K562 (cell line): ENCODE data around the gene C22orf31. TPM values are rescaled to one million over a fixed set of nuclear protein-coding genes. Genes with fewer than 3 reads are reported as not detected.

Experiments used
- ATAC-seq: fragments of 200-7000 bp; cut with Tn5 transposase; 3 replicates; pipeline ENCODE4 v1.9.1; 2020; ENCODE audit warnings: moderate library complexity
- BruUV-seq: library from RNA; stranded (reverse); fragments of 400-500 nt; replicated peaks from 2 replicates; lab custom pipeline; 2021; lab: Mats Ljungman, UMichigan
- CTCF ChIA-PET: fragments of 300-600 bp; formaldehyde crosslinking; extraction: SDS; loops from one replicate; lab custom pipeline; 2021; ENCODE audit warnings: low intra/inter-chr PET ratio; lab: Yijun Ruan, JAX
- POLR2A ChIA-PET: fragments of 300-600, 350-650 bp; sonication (Branson Sonifier 250); formaldehyde crosslinking; extraction: SDS; loops from one replicate; lab custom pipeline; 2021; ENCODE audit warnings: antibody characterized with exemption, inconsistent platforms; lab: Yijun Ruan, JAX
- DNase-seq, 4 experiments: peaks; one replicate each; pipeline versions ENCODE4 v3.0.0 to v3.0.0-alpha.2; 2011 to 2018; ENCODE audit warnings: low spot score in 3 of 4, mixed read lengths in 3 of 4; ENCODE audit errors: extremely low read depth in 1 of 4
- FAIRE-seq: peaks from 2 replicates; lab custom pipeline; 2011; peaks lifted over from hg19 to GRCh38; lab: Jason Lieb, UNC
- H2AFZ ChIP-seq: 2 replicates; pipeline ENCODE4 v1.6.0; 2011; ENCODE audit warnings: low read depth, low read length, control low read depth, inconsistent platforms
- H3K27ac ChIP-seq: fragments of 200-600 bp; 3 replicates; pipeline ENCODE4 v1.8.0; 2011; ENCODE audit warnings: low read depth, mild to moderate bottlenecking, control low read depth, inconsistent platforms, low read length, moderate library complexity, mixed read lengths; ENCODE audit errors: extremely low read depth
- H3K27me3 ChIP-seq, 2 experiments: fragments of 300-600 bp in 1 of 2; 2 replicates in 1 of 2; 3 replicates in 1 of 2; pipeline versions ENCODE4 v1.6.0 to v1.8.0; 2011; ENCODE audit warnings: inconsistent platforms in 2 of 2, low read length in 2 of 2, mild to moderate bottlenecking in 1 of 2, mixed read lengths in 1 of 2, moderate library complexity in 1 of 2; ENCODE audit not compliant: control insufficient read depth in 2 of 2, insufficient read depth in 2 of 2
- H3K36me3 ChIP-seq: fragments of 300-600 bp; 3 replicates; pipeline ENCODE4 v1.8.0; 2011; ENCODE audit warnings: mild to moderate bottlenecking, low read length, inconsistent platforms; ENCODE audit not compliant: control insufficient read depth, insufficient read depth
- H3K4me1 ChIP-seq, 2 experiments: fragments of 200-600 bp in 1 of 2; replicated peaks in 1 of 2; 2 replicates in 1 of 2; 3 replicates in 1 of 2; pipeline versions ENCODE4 v1.5.1 to v1.8.0; 2011; ENCODE audit warnings: inconsistent platforms in 2 of 2, low read length in 2 of 2, mild to moderate bottlenecking in 1 of 2, mixed read lengths in 1 of 2, moderate library complexity in 1 of 2; ENCODE audit not compliant: control insufficient read depth in 2 of 2, insufficient read depth in 2 of 2
- H3K4me2 ChIP-seq: 2 replicates; pipeline ENCODE4 v1.6.1; 2011; ENCODE audit warnings: low read length, control low read depth, inconsistent platforms, mixed read lengths; ENCODE audit not compliant: insufficient read depth
- H3K4me3 ChIP-seq: fragments of 200-600 bp; sonication (generic), shearing (Covaris generic); 2 replicates; pipeline ENCODE4 v1.5.1; 2016; ENCODE audit warnings: control low read depth, inconsistent platforms
- H3K79me2 ChIP-seq: fragments of 200-600 bp; 3 replicates; pipeline ENCODE4 v1.8.0; 2011; ENCODE audit warnings: low read length, inconsistent platforms; ENCODE audit not compliant: control insufficient read depth, insufficient read depth
- H3K9ac ChIP-seq, 2 experiments: 2 replicates each; pipeline versions ENCODE4 v1.6.0 to v1.6.1; 2011; ENCODE audit warnings: low read depth in 2 of 2, low read length in 2 of 2, control low read depth in 1 of 2, inconsistent platforms in 1 of 2, mild to moderate bottlenecking in 1 of 2, mixed read lengths in 1 of 2; ENCODE audit not compliant: insufficient read depth in 1 of 2
- H3K9me1 ChIP-seq: one replicate; pipeline ENCODE4 v1.6.0; 2011; ENCODE audit warnings: inconsistent platforms, mild to moderate bottlenecking, low read length, moderate library complexity; ENCODE audit not compliant: control insufficient read depth, insufficient read depth
- H3K9me3 ChIP-seq: replicated peaks from 2 replicates; pipeline ENCODE4 v1.5.1; 2011; ENCODE audit warnings: low read depth, low read length, inconsistent platforms; ENCODE audit not compliant: control insufficient read depth, insufficient read depth
- H4K20me1 ChIP-seq: replicated peaks from 2 replicates; pipeline ENCODE4 v1.6.1; 2011; ENCODE audit warnings: low read length, inconsistent platforms, mixed read lengths; ENCODE audit not compliant: control insufficient read depth, insufficient read depth
- ARID1B ChIP-seq: fragments of 450-650 bp; IDR thresholded peaks from 2 replicates; pipeline ENCODE4 v1.6.1; 2016; ENCODE audit warnings: antibody characterized with exemption, mild to moderate bottlenecking, inconsistent platforms
- ASH1L ChIP-seq: fragments of 450-650 bp; IDR thresholded peaks from 2 replicates; pipeline ENCODE4 v1.6.1; 2018; ENCODE audit warnings: borderline replicate concordance, mild to moderate bottlenecking, low read depth; ENCODE audit not compliant: partially characterized antibody
- BHLHE40 ChIP-seq: IDR thresholded peaks from 2 replicates; pipeline ENCODE4 v1.6.1; 2011; ENCODE audit warnings: low read length, improper control_type of control experiment
- E4F1 ChIP-seq: fragments of 250-450 bp; sonication (Bioruptor Pico); IDR thresholded peaks from 2 replicates; pipeline ENCODE4 v1.5.0; 2021; ENCODE audit warnings: mild to moderate bottlenecking, borderline replicate concordance
- ESRRB ChIP-seq: fragments of 250-450 bp; sonication (Bioruptor Pico); IDR thresholded peaks from 2 replicates; pipeline ENCODE4 v1.5.0; 2020; ENCODE audit warnings: mild to moderate bottlenecking, moderate library complexity, borderline replicate concordance
- FOXJ3 ChIP-seq: sonication (generic); formaldehyde crosslinking; IDR thresholded peaks from 2 replicates; pipeline ENCODE4 v1.4.0; 2020; ENCODE audit warnings: mild to moderate bottlenecking, missing genetic modification reagents
- JUNB ChIP-seq: fragments of 450-650 bp; formaldehyde crosslinking; conservative IDR thresholded peaks from 2 replicates; pipeline ENCODE4 v1.4.0; 2020; ENCODE audit warnings: mild to moderate bottlenecking
- KDM5B ChIP-seq: fragments of 200-600 bp; sonication (generic); IDR thresholded peaks from 2 replicates; pipeline ENCODE4 v1.6.1; 2012; ENCODE audit warnings: low read depth, mild to moderate bottlenecking, moderate library complexity, low read length, control low read depth, inconsistent platforms; ENCODE audit not compliant: insufficient replicate concordance
- MLLT1 ChIP-seq, 2 experiments: fragments of 450-650 bp; IDR thresholded peaks; 2 replicates each; pipeline ENCODE4 v1.6.1; 2016
- MTA3 ChIP-seq: fragments of 450-650 bp; formaldehyde crosslinking; IDR thresholded peaks from 2 replicates; pipeline ENCODE4 v1.6.1; 2017; ENCODE audit warnings: mild to moderate bottlenecking, borderline replicate concordance
- PHF21A ChIP-seq: fragments of 450-650 bp; IDR thresholded peaks from 2 replicates; pipeline ENCODE4 v1.6.1; 2017; ENCODE audit warnings: low read depth, borderline replicate concordance
- RAD21 ChIP-seq, 2 experiments: fragments of 250-450 bp in 1 of 2; fragments of 450-650 bp in 1 of 2; sonication (Bioruptor Pico) in 1 of 2; formaldehyde crosslinking in 1 of 2; IDR thresholded peaks in 1 of 2; conservative IDR thresholded peaks in 1 of 2; 2 replicates each; pipeline versions ENCODE4 v1.4.0 to v1.8.0; 2020 to 2022; ENCODE audit warnings: mild to moderate bottlenecking in 2 of 2, moderate library complexity in 1 of 2
- TBL1XR1 ChIP-seq, 2 experiments: IDR thresholded peaks; 2 replicates each; pipeline ENCODE4 v1.6.1; 2012; ENCODE audit warnings: improper control_type of control experiment in 2 of 2, low read length in 2 of 2, mild to moderate bottlenecking in 1 of 2
- XRCC3 ChIP-seq: fragments of 450-650 bp; IDR thresholded peaks from 2 replicates; pipeline ENCODE4 v1.6.1; 2017; ENCODE audit warnings: mild to moderate bottlenecking, moderate library complexity
- ZC3H4 ChIP-seq: sonication (generic); formaldehyde crosslinking; IDR thresholded peaks from 2 replicates; pipeline ENCODE4 v1.9.0; 2021; ENCODE audit warnings: missing genetic modification reagents, borderline replicate concordance
- WGBS: fragments of 100-300 bp; shearing (Covaris generic); methylation state at CpG from one replicate; pipeline ENCODE4 v1.1.6; 2016; ENCODE audit warnings: low coverage, mixed read lengths; ENCODE audit not compliant: insufficient coverage; ENCODE audit errors: missing lambda C conversion rate; 5-methylcytosine and 5-hydroxymethylcytosine counted together
- in situ Hi-C: fragments of 300-500 bp; cut with MboI; formaldehyde crosslinking; loops from 4 replicates; pipeline ENCODE4 v1.15.0; 2018; ENCODE audit warnings: inconsistent platforms, mixed read lengths
- intact Hi-C: fragments of 100-400 bp; cut with micrococcal nuclease; formaldehyde crosslinking; loops from 2 replicates; pipeline ENCODE4 v1.14.2; 2022
- polyA plus RNA-seq, 8 experiments: library from polyadenylated mRNA; depleted of rRNA in 4 of 8; stranded (reverse) in 5 of 8; unstranded in 3 of 8; fragments of >200 nt; fragmentation: Nextera tagmentation in 2 of 8; fragmentation: Illumina TruSeq in 1 of 8; extraction: Ambion mirVana in 2 of 8; extraction: Trizol in 1 of 8; gene quantifications; 2 replicates each; pipeline versions ENCODE4 v1.2.1 to v1.2.3, GENCODE V29; 2011 to 2014; ENCODE audit warnings: inconsistent platforms in 1 of 8, missing spikeins in 1 of 8
- total RNA-seq, 7 experiments: library from RNA; depleted of rRNA in 6 of 7; stranded (reverse); fragments of >200 nt in 6 of 7; fragmentation: Illumina TruSeq in 2 of 7; extraction: Trizol in 2 of 7; gene quantifications; 2 replicates each; pipeline versions ENCODE4 v1.2.1 to v1.2.3, GENCODE V29; 2011 to 2021; ENCODE audit warnings: low replicate concordance in 1 of 7

C22orf31 gene
- total and polyA plus RNA-seq, 9 of the 15 experiments (the other 6 are each of a cell fraction or from before 2014, with no cell fraction given) = not detected

- WGBS = 72% methylated on average over 5 of the region's 9 CpGs
- in situ Hi-C loops = loop anchor here (5.0 kb wide), 2 partner anchors 182 to 437 kb away; no protein-coding TSS in a partner anchor
- H3K36me3 ChIP-seq = 0 out of 3 replicates have a peak, but pooled peaks cover 7% of the 10 kb centered on the region
- no peaks in the 10 kb centered on the region for H3K79me2 ChIP-seq
- FAIRE-seq = no peak
- intact Hi-C loops = no loop called here
- H3K4me2 ChIP-seq = no peak overlapping the region
- H4K20me1 ChIP-seq = no peaks in the 10 kb centered on the region
- POLR2A ChIA-PET = interaction anchor here (0.6 to 1.2 kb wide), 3 partner anchors 164 to 238 kb away, joined by 3 to 4 read pairs (median 4); partner anchors contain the start of gene XBP1
- H3K4me1 ChIP-seq = no peaks in the 10 kb centered on the region; a peak in 1 of 5 replicates
- H3K27me3 ChIP-seq = no peaks in the 10 kb centered on the region
- no peak overlapping the region for H2AFZ ChIP-seq
- ATAC-seq = no peak
- no peaks in the 10 kb centered on the region for H3K9me1 ChIP-seq
- no peak overlapping the region for H3K4me3 ChIP-seq
- CTCF ChIA-PET = interaction anchor here (1.4 to 3.1 kb wide), 2 partner anchors 183 to 210 kb away, joined by 3 to 33 read pairs; no protein-coding TSS in a partner anchor
- TF ChIP-seq FOXJ3 (CRISPR knock-in tag) (no peak), ESRRB (CRISPR knock-in tag) (no peak), E4F1 (CRISPR knock-in tag) (no peak), PHF21A (no peak), XRCC3 (no peak), TBL1XR1 (IDR thresholded peaks at IDR 0.05; ENCODE audit: low read length in 2 of 2) (no peak), ZC3H4 (CRISPR knock-in tag) (no peak), MLLT1 (IDR thresholded peaks at IDR 0.05) (no peak), MTA3 (no peak), JUNB (CRISPR knock-in tag) (no peak), ARID1B (no peak), ASH1L (no peak), RAD21 (CRISPR knock-in tag; conservative IDR thresholded peaks at IDR 0.05 in 1 of 2, IDR thresholded peaks at IDR 0.05 in 1 of 2) (no peak), BHLHE40 (no peak), KDM5B (no peak)
- H3K27ac ChIP-seq = no peak overlapping the region
- no peak overlapping the region for H3K9ac ChIP-seq
- BruUV-seq = no TSS peak
- no peak for DNase-seq
- H3K9me3 ChIP-seq = no peaks in the 10 kb centered on the region
Measured at GRCh38 chr22:29039148-29039547, 22.5 kb downstream of the C22orf31 start.
